ENCODE data around the gene FMNL1.
"Not testable (repeated sequence)": the region's sequence is repeated elsewhere in the genome, so short reads cannot be mapped to it uniquely, and the experiment has no call there.

The FMNL1 gene

DNA sequence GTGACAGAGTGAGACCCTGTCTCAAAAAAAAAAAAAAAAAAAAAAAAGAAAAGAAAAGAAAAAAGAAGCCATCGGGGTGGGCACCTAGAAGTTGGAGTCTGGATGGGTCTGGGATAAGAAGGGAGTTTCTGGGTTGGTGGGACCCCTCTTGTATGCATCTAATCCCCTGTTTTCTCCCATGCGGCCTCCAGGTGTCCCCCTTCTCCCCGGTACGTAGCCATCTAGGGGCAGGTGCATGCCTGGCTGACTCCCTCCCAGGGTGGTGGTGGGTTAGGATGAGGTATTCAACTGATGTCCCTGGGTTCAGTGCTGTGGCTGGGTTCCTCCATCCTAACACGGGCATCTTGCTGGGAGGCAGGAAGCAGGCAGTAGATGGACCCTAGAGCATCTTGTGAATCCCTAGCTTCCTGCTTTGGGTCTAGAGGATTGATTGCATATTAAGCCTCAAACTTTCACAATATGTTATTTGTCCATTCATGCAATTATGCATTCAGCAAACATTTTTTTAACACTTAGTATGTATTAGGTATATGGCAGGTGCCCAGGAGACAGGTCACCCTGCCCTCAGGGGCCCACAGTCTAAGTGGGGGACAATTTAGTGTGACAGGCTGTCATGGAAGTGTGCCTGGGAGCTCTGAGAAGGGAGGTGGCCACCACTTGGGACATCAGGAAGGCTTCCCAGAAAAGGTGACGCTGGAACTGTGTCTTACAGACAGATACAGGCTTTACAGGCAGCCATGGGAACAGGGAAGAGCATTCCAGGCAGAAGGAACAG, 13.1 kb downstream of the FMNL1 start:
- DNase-seq (ENCODE audit: low spot score): no peak

DNA sequence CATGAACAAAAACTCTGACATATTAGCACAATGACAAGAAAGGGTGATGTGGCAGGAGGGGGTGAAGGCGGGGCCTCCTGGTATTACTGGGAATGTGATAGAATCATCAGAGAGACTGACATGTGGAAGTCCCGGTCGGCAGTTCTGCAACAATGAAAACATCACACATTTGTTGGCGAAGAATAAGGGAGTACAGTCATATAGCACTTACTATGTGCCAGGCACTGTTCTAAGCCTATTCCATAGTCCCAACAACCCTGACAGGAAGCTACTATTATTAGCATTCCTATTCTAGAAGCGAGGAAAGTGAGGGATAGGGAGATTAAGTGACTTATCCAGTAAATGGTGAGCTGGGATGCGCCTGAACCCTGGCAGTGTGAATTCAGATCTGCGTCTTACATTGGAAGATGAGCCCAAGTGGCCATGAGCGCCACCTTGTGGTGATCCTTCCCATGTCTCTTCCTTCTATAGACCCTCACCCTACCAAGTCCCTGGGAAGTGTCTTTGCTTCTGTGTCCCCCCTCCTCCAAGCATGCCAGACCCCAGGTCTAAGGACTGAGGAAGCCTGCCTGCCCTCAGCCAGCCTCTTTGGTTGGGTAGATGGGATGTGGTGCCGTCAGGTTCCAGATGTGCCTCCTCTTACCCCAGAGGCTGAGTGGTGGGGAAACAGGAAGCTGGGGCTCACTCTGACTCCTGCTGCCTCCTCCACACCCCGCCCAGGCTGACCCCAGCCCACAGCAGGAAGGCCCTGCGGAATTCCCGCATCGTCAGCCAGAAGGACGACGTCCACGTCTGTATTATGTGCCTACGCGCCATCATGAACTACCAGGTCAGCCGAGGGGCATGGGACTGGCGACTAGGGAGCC, 14.0 kb downstream of the FMNL1 start:
- DNase-seq (ENCODE audit: low spot score): no peak

DNA sequence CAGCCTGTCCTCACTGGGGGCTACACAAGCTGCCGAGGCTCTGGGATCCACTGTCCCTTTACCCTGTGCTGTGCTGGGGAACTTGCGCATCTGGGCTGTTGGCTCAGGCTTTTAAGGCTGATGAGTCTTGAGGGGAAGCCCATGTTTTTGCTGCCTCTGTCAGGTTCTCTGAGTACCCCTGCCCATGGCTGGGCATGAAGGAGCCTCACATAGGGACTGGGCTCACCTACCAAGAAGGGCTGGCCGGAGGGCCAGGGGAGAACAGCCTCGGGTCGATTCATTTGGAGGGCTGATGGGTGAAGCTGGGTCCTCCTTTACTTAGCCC, 14.6 kb downstream of the FMNL1 start:
- no peak for DNase-seq (ENCODE audit: low spot score)

DNA sequence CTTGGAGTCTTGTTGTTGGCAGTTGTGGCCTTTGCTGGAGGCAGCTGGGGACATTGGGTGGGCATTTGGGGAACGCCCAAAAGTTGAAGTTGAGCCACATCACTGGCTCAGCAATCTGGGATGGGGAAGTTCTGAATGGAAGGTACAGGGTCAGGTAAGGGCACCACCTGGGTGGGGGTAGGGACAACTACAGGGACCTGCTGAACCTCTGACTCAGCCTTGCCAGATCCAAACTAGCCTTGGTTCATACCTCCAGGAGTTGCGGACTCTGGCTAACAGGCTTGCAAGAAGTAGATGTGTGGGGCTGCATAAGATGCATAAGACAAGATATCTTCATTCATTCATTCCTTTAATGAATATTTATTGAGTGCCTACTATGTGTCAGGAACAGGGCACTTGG, 16.0 kb downstream of the FMNL1 start:
- no peak for DNase-seq (ENCODE audit: low spot score)

- no peak for DNase-seq (ENCODE audit: low spot score)
These were observed 16.6 kb downstream of the FMNL1 start for GRCh38 chr17:45238155-45238774.

DNA sequence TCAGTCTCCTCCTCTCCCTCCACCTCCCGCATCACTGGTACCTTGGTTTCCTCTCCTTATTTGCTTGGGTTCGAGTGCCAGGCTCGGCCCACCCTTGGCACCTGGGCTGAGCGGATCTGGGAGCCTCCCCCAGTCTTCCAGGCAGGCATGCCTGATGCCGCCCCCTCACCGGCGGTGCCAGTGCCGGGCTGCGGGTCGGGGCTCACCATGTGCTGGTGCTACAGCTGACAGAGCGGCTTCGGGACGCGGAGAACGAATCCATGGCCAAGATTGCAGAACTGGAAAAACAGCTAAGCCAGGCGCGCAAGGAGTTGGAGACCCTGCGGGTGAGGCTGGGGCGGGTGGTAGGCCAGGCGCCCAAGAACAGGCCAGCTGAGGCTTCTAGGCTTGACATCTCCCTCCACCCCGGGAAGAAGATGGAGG, 19.2 kb downstream of the FMNL1 start:
- DNase-seq (ENCODE audit: low spot score): no peak

DNA sequence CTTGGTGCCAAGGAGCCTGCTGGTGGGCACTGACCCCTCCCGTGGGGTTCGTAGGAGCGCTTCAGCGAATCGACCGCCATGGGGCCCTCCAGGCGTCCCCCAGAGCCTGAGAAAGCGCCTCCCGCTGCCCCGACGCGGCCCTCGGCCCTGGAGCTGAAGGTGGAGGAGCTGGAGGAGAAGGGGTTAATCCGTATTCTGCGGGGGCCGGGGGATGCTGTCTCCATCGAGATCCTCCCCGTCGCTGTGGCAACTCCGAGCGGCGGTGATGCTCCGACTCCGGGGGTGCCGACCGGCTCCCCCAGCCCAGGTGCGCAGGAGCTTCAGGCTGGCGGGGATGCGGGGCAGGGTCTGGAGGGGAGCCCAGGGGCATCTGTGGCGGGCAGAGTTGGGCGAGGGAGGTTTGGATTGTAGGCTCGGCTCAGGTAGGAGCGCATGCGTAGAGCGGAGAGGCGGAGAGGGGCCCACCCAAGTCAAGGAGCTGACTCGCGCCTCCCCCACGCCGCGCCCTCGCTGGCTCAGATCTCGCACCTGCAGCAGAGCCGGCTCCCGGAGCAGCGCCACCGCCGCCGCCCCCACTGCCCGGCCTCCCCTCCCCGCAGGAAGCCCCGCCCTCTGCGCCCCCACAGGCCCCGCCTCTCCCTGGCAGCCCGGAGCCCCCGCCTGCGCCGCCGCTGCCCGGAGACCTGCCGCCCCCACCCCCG, 19.8 kb downstream of the FMNL1 start:
- DNase-seq (ENCODE audit: low spot score): no peak

DNA sequence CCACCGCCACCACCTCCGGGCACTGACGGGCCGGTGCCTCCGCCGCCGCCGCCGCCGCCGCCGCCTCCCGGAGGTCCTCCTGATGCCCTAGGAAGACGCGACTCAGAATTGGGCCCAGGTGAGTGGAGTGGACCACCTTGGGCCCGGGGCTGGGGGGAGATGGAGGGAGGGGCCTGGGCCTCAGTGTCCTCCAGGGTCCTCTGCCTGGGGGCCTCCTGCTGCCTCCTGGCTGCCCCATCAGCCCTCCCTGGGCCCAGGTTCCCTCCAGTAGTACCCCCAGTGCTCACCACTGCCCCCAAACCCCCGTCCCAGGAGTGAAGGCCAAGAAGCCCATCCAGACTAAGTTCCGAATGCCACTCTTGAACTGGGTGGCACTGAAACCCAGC, 20.3 kb downstream of the FMNL1 start:
- no peak for DNase-seq (ENCODE audit: low spot score)

DNA sequence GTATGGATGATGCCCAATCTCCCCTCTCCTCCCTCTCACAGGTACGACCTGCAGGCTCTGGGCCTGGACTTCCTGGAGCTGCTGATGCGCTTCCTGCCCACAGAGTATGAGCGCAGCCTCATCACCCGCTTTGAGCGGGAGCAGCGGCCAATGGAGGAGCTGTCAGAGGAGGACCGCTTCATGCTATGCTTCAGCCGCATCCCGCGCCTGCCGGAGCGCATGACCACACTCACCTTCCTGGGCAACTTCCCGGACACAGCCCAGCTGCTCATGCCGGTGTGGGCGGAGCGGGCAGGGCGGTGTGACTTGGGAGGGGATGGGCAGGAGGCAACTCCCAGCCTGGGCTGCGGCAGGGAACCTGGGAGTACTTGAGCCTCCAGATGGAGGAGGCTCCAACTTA, 22.1 kb downstream of the FMNL1 start:
- DNase-seq (ENCODE audit: low spot score): no peak

DNA sequence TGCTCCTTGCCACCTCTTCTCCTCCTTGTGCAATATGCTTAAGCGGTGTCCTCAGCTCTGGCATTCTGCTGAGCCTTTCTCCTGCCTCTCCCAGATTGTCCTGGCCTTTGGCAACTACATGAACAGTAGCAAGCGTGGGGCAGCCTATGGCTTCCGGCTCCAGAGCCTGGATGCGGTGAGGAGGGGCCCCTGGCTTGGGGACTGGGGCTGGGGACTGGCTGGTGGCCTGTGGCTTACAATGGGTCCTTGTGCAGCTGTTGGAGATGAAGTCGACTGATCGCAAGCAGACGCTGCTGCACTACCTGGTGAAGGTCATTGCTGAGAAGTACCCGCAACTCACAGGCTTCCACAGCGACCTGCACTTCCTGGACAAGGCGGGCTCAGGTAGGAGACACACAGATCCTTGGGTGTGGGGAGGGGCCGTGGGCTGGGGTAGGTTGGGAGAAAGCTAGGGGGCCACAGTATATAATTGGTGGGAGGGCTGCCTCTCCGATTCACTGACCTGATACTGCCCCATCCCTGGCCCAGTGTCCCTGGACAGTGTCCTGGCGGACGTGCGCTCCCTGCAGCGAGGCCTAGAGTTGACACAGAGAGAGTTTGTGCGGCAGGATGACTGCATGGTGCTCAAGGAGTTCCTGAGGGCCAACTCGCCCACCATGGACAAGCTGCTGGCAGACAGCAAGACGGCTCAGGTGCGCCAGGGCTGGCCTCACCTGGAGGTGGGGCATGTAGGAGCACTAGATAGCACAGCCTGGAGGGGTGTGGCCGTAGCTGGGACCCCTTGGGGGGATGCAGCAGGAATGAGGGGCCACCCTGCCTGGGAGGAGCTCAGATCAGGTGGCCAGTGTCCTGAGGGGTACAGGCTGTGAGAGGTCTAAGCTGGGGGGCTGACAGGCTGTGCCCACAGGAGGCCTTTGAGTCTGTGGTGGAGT, 23.3 kb downstream of the FMNL1 start:
- DNase-seq (ENCODE audit: low spot score): no peak

- DNase-seq (ENCODE audit: low spot score): no peak
These were observed 24.7 kb downstream of the FMNL1 start for GRCh38 chr17:45246338-45246737.

- no peak for DNase-seq (ENCODE audit: low spot score)
These were observed 25.3 kb downstream of the FMNL1 start for GRCh38 chr17:45246861-45247428.

DNA sequence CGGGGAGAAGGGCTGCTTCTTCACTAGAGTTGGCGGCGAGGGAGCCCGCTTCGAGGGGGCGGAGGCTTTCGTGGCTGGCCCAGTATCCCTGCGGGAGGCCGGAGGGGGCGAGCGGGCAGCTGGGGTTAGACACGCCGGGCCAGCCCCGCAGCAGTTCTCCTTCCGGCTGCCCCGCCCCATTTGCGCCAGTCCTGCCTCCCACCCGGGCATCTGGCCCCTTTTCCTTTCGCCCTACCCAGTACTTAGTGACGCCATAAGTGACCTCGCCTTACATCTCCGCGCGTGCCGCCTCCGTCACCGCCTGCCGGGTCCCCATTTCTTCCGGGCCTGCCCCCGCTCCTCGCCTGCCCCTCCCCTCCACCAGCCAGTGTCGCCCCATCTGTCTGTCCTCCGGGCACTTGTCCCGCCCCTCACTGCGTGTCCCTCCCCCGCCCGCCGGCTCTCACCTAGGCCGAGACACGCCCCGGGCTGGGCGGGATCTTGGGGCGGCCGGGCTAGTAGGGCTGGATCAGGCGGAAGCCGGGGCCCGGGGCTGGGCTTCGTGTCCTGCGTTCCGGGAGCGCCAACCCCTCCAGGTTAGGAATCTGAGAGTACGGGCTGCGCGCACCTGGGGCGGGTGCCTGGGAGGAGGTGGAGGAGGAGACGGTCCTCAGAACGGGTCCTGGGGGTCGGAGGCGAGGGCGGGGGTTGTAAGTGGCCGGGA, 25.9 kb downstream of the FMNL1 start:
- peak; percentile 94 for DNase-seq (ENCODE audit: low spot score)

DNA sequence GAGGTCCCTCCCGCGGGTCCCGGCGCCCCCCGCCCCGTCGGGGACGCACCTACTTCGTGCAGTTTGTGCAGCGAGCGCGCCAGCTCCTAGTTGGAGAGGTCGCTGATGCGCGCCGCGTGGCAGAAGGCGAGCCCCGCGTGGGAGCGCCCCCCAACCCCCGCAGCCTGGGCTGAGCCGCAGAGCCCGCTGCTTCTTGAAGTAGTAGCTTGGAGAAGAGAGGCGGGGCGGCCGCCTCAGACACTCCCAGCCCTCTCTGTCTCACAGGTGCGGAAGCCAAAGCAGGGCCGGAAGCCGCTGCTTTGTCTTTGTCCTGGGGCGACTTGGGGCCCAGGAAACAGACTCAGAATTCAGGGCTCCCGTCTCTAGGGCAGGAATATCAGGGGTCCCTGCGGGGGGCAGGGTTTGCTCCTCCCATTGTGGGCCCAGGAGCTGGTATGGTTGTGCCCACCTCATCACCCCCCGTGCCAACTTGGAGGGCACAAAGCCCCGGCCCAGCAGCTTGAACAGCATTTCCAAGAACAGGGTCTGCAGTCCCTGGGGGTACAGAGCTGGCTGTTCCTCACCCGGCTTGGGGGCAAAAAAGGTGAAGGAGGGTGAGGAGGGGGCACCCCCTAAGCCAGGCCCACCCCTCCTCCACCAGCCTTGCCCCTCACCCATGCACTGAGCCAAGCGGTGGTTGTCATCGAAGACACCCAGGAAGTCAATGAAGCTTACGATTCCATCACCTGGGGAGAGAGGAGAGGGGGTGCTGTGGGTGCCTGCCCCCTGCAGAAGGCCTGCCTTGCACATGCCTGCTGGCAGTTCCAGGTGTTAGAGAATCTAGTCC, 26.7 kb downstream of the FMNL1 start:
- DNase-seq (ENCODE audit: low spot score): peak; percentile 43

- no peak for DNase-seq (ENCODE audit: low spot score)
These were observed 30.2 kb downstream of the FMNL1 start for GRCh38 chr17:45251931-45252330.

- not testable (repeated sequence) for DNase-seq (ENCODE audit: low spot score)
These were observed 31.6 kb downstream of the FMNL1 start for GRCh38 chr17:45253237-45253636.

DNA sequence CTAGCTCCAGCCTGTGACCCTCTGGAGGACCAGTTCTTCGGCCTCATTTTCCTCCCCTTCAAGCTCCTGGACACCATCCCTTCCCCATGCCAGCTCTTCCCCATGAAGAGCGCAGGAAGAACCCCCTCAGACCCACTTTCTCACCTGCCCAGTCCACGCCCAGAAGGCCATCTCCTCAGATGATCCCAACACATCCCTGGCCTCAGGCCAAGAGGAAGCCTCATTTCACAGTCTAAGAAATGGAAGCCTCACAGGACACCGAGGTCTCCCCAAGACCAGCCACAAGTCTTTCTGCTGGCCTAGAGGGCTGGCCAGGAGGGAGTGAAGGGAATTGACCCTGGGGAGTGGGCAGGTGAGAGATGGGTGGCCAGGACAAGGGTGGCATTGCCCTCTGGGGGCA, 32.2 kb downstream of the FMNL1 start:
- no peak for DNase-seq (ENCODE audit: low spot score)

DNA sequence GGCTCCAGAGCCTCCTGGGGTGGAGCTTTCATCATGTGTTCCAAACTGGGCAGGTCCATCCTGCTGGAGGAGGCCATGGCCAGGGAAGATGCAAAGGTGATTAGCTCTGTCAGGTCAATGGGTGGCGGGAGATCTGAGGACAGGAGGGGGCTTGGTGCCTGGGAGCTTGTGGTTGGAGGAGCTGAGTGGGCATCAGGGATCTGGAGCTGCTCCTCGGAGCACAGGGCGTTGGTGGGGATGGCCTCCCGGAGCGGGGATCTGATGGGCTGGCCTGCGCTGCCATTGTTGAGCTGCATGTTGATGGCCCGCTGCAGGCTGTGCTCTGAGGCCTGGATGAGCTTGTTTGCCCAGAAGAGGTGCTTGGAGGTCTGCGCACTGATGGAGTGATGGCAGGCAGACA, 33.7 kb downstream of the FMNL1 start:
- DNase-seq (ENCODE audit: low spot score): no peak
